ENCODE data around the gene ZNF595.
"Not testable (repeated sequence)": the region's sequence is repeated elsewhere in the genome, so short reads cannot be mapped to it uniquely, and the experiment has no call there.

ZNF595 gene

DNA sequence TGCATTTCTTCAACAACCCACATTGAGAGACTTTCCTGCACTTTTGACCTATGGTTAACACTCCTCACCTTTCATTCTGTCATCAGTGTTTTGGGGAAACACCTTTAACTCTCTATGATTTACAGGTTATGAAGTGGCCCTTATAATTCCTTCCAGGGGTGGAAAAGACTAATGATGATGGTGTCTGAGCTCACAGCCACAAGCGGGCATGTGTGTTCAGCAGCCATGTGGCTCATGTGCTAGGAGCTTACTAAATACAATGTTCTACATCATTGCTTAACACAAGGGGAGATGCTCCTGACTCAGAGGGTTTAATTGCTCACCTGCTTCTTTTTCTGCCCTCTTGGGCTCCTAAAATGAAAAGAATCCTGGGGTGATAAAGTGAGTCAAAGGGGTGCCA lies 28.8 kb upstream of the ZNF595 start:
- H3K36me3 ChIP-seq (replicated peaks; ENCODE audit: insufficient read depth, low read length); H3F3A ChIP-seq (ENCODE audit: insufficient read depth, low read length); H2AFZ ChIP-seq (ENCODE audit: low read length); H3K4me3 ChIP-seq (ENCODE audit: low read length); DNase-seq; H3K9me3 ChIP-seq (replicated peaks; ENCODE audit: insufficient read depth, low read length); H3K4me1 ChIP-seq (ENCODE audit: low read length); H3K9me2 ChIP-seq (replicated peaks; ENCODE audit: insufficient read depth, low read length); H4K20me1 ChIP-seq (ENCODE audit: insufficient read depth, low read length); H3K79me2 ChIP-seq (ENCODE audit: low read length); H3K4me2 ChIP-seq (ENCODE audit: low read depth, low read length); H3K27me3 ChIP-seq (replicated peaks; ENCODE audit: insufficient read depth, low read length); H3K27ac ChIP-seq (ENCODE audit: low read length); H3K9ac ChIP-seq (ENCODE audit: low read length): not testable (repeated sequence)

DNA sequence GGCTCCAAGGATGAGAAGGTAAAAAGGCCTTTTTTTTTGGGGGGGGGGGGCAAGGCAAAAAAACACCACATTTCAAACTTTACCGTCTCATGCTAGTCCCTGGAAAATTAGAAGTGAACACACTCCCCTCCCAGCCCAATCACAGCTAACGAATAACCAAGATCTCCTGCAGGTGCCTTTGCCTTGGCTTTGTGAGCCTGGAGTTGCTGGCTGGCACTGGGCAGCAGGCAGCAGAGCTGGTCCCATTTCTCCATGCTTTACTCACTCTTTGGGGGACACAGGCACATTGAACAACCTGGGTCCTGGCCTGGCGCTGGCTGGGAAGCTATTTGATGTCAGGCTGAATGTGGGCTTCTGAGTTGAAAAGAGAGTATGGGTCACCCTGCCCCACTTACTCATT lies 25.6 kb upstream of the ZNF595 start:
- not testable (repeated sequence) for H3K27ac ChIP-seq (ENCODE audit: low read length); H3K9ac ChIP-seq (ENCODE audit: low read length); H4K20me1 ChIP-seq (ENCODE audit: insufficient read depth, low read length)

DNA sequence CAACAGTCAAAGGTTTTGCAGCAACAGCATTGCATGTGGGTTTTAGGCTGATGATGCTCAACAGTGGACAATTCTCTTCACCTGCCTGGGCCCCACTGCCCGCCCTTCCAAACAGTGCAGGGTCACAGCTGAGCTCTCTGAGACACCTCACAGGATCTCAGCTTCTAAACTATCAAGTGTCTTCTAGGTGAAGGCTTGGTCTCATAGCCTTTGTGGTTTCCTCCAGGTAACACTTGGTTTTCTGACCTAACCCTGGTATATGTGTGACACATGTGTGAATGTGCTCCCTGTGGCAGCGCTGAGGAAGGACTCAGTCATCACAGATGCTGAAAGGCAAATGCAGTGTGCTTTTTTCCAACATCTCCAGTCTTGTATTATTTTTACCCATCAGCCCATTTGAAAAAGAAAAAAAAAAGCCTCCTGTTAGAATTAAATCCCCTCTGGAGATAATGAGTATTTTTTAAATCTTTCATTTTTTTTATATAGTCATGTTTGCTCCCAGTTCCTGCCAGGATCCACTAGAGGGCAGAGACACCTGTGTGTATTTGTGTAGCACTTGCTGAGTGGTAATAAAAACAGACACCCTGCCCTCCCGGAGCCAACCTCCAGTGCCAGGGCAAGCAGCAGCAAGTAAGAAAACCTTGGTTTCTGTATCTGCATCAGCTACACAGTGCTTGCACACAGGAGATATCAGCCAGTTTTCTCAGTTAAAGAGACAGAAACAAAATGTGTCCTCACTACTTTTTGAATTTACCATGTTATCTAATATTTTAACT lies 24.2 kb upstream of the ZNF595 start:
- not testable (repeated sequence) for H3K4me2 ChIP-seq (ENCODE audit: low read depth, low read length)

More for the DNA sequence above, 25.6 kb upstream of the ZNF595 start:
- H3K27me3 ChIP-seq (replicated peaks; ENCODE audit: insufficient read depth, low read length); H3K9me3 ChIP-seq (replicated peaks; ENCODE audit: insufficient read depth, low read length); DNase-seq; H3K4me2 ChIP-seq (ENCODE audit: low read depth, low read length); H2AFZ ChIP-seq (ENCODE audit: low read length); H3K79me2 ChIP-seq (ENCODE audit: low read length); H3K9me2 ChIP-seq (replicated peaks; ENCODE audit: insufficient read depth, low read length); H3K36me3 ChIP-seq (replicated peaks; ENCODE audit: insufficient read depth, low read length); H3K4me3 ChIP-seq (ENCODE audit: low read length); H3F3A ChIP-seq (ENCODE audit: insufficient read depth, low read length); H3K4me1 ChIP-seq (ENCODE audit: low read length): not testable (repeated sequence)

DNA sequence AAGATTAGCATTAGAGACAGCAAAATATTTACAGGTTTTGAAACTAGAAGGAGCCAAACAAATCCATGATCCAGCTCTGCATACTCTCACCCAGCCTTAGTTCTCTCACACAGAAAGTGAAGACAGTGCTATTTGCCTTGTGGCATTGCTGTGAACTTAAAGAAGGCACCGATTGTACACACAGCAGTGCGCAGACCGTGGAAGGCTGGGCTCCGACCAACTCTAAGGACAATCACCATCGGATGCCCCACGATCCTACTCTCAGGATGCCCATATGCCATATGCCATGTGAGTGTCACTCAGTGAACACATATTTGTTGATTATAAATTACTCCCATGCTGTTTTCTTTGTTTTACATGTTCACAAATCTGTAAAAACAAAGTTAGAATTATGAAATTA lies 19.8 kb upstream of the ZNF595 start:
- not testable (repeated sequence) for H3K9me2 ChIP-seq (replicated peaks; ENCODE audit: insufficient read depth, low read length); H3K27me3 ChIP-seq (replicated peaks; ENCODE audit: insufficient read depth, low read length); H3K9me3 ChIP-seq (replicated peaks; ENCODE audit: insufficient read depth, low read length); H4K20me1 ChIP-seq (ENCODE audit: insufficient read depth, low read length); H3F3A ChIP-seq (ENCODE audit: insufficient read depth, low read length); DNase-seq; H3K4me2 ChIP-seq (ENCODE audit: low read depth, low read length); H3K27ac ChIP-seq (ENCODE audit: low read length); H3K79me2 ChIP-seq (ENCODE audit: low read length); H3K4me1 ChIP-seq (ENCODE audit: low read length); H3K4me3 ChIP-seq (ENCODE audit: low read length); H3K9ac ChIP-seq (ENCODE audit: low read length); H2AFZ ChIP-seq (ENCODE audit: low read length); H3K36me3 ChIP-seq (replicated peaks; ENCODE audit: insufficient read depth, low read length)

More for the DNA sequence above, 24.2 kb upstream of the ZNF595 start:
- not testable (repeated sequence) for H3K27ac ChIP-seq (ENCODE audit: low read length); H3K4me1 ChIP-seq (ENCODE audit: low read length); H3F3A ChIP-seq (ENCODE audit: insufficient read depth, low read length); H3K36me3 ChIP-seq (replicated peaks; ENCODE audit: insufficient read depth, low read length); H2AFZ ChIP-seq (ENCODE audit: low read length); DNase-seq; H3K27me3 ChIP-seq (replicated peaks; ENCODE audit: insufficient read depth, low read length); H3K4me3 ChIP-seq (ENCODE audit: low read length); H3K9me3 ChIP-seq (replicated peaks; ENCODE audit: insufficient read depth, low read length); H3K79me2 ChIP-seq (ENCODE audit: low read length); H3K9me2 ChIP-seq (replicated peaks; ENCODE audit: insufficient read depth, low read length); H3K9ac ChIP-seq (ENCODE audit: low read length); H4K20me1 ChIP-seq (ENCODE audit: insufficient read depth, low read length)

DNA sequence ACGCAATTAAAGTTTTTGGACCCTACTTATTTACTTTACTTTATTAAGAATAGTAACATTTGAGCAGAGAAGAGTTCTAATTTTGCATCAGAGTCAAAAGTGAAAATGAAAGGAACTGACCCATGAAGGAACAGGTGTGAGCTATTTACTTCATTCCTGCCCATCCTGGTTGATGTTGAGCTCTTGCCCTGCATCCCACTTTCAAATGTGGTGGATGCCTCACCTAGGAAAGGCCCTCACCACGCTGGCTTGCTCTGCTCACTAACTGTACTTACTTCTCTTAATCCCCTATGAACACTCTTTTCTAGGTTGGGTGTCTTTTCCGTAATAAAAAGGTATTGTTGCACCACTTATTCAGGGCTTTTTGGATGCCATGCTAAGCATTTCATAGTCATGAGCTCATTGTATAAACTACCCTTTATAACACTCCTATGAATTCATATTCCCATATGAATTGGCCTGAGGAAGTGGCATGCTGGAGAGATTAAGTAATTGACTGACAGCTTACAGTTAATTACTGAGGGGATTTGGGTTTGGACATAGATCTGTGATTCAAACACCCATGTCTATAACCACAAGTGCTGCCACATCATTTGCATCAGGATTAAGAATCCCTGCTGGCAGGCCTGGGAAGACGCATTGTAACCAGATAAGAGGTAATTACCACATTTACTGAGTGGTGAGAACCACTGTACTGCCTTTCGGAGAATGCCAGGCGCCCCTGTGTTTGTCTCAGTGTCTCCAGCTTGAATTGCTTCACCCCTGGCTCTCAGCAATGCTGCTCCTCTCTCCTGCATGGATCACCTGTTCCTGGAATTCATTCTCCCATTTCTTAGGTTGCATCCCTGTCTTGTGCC lies 16.3 kb upstream of the ZNF595 start:
- not testable (repeated sequence) for H3K9me2 ChIP-seq (replicated peaks; ENCODE audit: insufficient read depth, low read length); H3K27ac ChIP-seq (ENCODE audit: low read length); H3K79me2 ChIP-seq (ENCODE audit: low read length); H3K9ac ChIP-seq (ENCODE audit: low read length); H2AFZ ChIP-seq (ENCODE audit: low read length); H3K36me3 ChIP-seq (replicated peaks; ENCODE audit: insufficient read depth, low read length); H3K27me3 ChIP-seq (replicated peaks; ENCODE audit: insufficient read depth, low read length); H3F3A ChIP-seq (ENCODE audit: insufficient read depth, low read length); H3K4me3 ChIP-seq (ENCODE audit: low read length); H3K4me1 ChIP-seq (ENCODE audit: low read length); H4K20me1 ChIP-seq (ENCODE audit: insufficient read depth, low read length); H3K9me3 ChIP-seq (replicated peaks; ENCODE audit: insufficient read depth, low read length)
- peak; percentile 7 for DNase-seq
- 0 out of 2 replicates have a peak overlapping the region, but pooled peaks have one; percentile 21 for H3K4me2 ChIP-seq (ENCODE audit: low read depth, low read length)

DNA sequence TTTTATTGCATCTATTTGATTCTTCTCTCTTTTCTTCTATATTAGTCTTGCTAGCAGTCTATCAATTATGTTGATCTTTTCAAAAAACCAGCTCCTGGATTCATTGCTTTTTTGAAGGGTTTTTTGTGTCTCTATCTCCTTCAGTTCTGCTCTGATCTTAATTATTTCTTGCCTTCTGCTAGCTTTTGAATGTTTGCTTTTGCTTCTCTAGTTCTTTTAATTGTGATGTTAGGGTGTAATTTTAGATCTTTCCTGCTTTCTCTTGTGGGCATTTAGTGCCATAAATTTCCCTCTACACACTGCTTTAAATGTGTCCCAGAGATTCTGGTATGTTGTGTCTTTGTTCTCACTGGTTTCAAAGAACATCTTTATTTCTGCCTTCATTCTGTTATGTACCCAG lies 14.9 kb upstream of the ZNF595 start:
- not testable (repeated sequence) for H3K4me3 ChIP-seq (ENCODE audit: low read length); H3F3A ChIP-seq (ENCODE audit: insufficient read depth, low read length); H3K9ac ChIP-seq (ENCODE audit: low read length); H3K9me2 ChIP-seq (replicated peaks; ENCODE audit: insufficient read depth, low read length); DNase-seq; H4K20me1 ChIP-seq (ENCODE audit: insufficient read depth, low read length); H3K4me1 ChIP-seq (ENCODE audit: low read length); H3K4me2 ChIP-seq (ENCODE audit: low read depth, low read length); H3K79me2 ChIP-seq (ENCODE audit: low read length); H3K27ac ChIP-seq (ENCODE audit: low read length); H3K36me3 ChIP-seq (replicated peaks; ENCODE audit: insufficient read depth, low read length); H3K9me3 ChIP-seq (replicated peaks; ENCODE audit: insufficient read depth, low read length); H3K27me3 ChIP-seq (replicated peaks; ENCODE audit: insufficient read depth, low read length); H2AFZ ChIP-seq (ENCODE audit: low read length)

DNA sequence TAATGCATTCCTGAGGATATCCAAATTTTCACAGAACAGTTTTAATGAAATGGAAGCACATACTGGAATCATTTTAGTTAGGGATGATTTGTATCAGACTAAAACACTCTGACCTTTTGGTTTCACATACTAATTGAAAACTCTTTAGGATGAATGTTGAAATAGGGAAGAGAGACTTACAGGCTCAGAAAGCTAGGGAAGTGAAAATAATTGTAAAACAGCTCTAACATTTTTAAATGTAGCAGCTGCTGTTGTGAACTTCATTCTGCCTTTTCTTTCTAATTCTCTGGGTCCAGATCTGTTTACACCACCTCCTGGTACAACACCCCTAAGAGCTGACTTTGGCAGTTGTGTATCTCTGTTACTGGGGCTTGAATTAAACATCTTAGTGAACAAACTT lies 9.7 kb upstream of the ZNF595 start:
- not testable (repeated sequence) for H3K27ac ChIP-seq (ENCODE audit: low read length); H3K9me2 ChIP-seq (replicated peaks; ENCODE audit: insufficient read depth, low read length); H3K27me3 ChIP-seq (replicated peaks; ENCODE audit: insufficient read depth, low read length)

DNA sequence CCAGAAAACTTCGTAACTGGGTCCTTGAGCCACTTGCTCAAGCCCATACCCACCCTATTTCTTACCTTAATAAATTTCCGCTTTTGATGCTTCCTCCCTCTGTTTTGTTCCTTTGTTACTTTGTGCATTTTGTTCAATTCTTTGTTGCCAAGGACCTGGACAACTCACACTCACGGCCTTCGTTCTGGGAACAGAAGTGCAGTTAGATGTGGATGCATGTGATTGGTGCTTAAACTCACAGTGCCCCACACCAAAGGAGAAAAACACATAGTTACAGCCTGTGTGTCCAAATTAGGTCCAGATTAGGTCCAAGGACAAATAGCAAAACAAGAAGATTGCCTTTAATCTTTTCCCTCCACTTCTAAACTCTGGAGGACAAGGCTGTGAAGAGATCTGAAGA lies 1.9 kb upstream of the ZNF595 start:
- H3K4me1 ChIP-seq (ENCODE audit: low read length); H3K9me2 ChIP-seq (replicated peaks; ENCODE audit: insufficient read depth, low read length); H4K20me1 ChIP-seq (ENCODE audit: insufficient read depth, low read length); H3F3A ChIP-seq (ENCODE audit: insufficient read depth, low read length); DNase-seq; H3K4me3 ChIP-seq (ENCODE audit: low read length); H3K27me3 ChIP-seq (replicated peaks; ENCODE audit: insufficient read depth, low read length); H2AFZ ChIP-seq (ENCODE audit: low read length); H3K4me2 ChIP-seq (ENCODE audit: low read depth, low read length); H3K79me2 ChIP-seq (ENCODE audit: low read length); H3K36me3 ChIP-seq (replicated peaks; ENCODE audit: insufficient read depth, low read length); H3K9ac ChIP-seq (ENCODE audit: low read length); H3K9me3 ChIP-seq (replicated peaks; ENCODE audit: insufficient read depth, low read length): not testable (repeated sequence)
- H3K27ac ChIP-seq (ENCODE audit: low read length), result peak overlapping the region; percentile 37

More for the DNA sequence above, 9.7 kb upstream of the ZNF595 start:
- not testable (repeated sequence) for H3K36me3 ChIP-seq (replicated peaks; ENCODE audit: insufficient read depth, low read length); H3K4me3 ChIP-seq (ENCODE audit: low read length); H3F3A ChIP-seq (ENCODE audit: insufficient read depth, low read length); DNase-seq; H3K4me2 ChIP-seq (ENCODE audit: low read depth, low read length); H4K20me1 ChIP-seq (ENCODE audit: insufficient read depth, low read length); H3K9me3 ChIP-seq (replicated peaks; ENCODE audit: insufficient read depth, low read length); H3K79me2 ChIP-seq (ENCODE audit: low read length); H3K9ac ChIP-seq (ENCODE audit: low read length); H3K4me1 ChIP-seq (ENCODE audit: low read length); H2AFZ ChIP-seq (ENCODE audit: low read length)
